Measurements from ENCODE around the gene RHEBL1. TPM values are rescaled to one million over a fixed set of nuclear protein-coding genes. Genes with fewer than 3 reads are reported as not detected.

RHEBL1 gene
- total and polyA plus RNA-seq, 3 donors from 2014 or later = 1.5 to 5.9 (median 1.7) TPM

DNA sequence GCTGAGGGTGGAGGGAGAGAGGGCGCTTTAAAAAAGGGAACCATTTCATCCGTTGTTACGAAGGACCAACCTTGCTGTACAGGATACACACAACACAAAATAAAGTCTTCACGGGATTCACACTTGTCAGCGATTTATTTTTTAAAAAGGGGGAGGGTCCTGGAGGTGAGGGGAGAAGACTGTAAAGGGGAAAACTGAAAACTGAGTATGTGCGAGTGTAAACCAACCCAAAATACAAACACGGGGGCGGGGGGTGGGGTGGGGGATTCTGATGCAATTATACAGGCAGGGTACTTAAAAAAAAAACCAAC is 50.7 kb downstream of the RHEBL1 start:
- WGBS, 2 donors = 4 to 5% methylated on average over 8 of the region's 8 CpGs

DNA sequence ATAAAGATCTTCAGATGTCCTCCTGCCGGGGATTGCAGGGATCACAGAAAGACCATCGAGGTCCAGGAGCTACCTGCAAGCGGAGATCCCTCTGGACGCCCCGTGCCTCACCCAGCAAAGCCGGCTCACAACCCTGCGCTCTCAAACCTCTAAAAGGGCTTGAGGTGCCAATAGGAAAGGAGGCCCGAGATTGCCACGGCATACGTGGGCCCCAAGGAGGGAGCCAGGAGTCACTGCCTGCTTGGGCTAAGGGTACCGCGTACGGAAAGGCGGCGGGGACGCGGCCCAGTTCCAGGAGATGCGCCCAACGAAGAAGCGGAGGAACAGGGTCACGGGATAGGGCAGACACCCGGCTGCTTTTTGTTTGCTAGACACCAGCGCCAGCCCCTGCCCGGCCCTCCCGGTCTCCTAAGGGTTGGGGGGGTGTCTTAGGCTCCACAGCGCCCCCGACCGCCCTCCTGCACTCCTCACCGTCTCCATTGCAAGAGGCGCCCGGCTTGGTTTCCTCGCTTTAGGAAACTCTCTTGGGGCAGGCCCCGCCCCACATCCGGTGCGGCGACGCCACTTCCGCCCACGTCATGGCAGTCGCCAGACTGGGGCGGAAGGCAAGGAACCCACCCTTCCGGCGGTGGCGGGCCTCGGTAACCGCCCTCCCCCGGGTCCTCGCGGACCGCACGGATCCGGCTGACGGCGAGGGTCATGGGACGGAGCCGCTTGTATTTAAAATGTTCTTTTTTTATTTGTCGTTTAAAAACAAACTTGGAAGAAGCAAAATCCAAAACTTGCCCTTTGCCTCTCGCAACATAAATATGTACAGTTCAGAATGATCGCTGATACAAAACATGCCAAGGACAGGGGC is 51.3 kb downstream of the RHEBL1 start, which contains the start of gene PRKAG1:
Gene PRKAG1, minus strand, starts transcription at position 516 of the 859 bp plus-strand sequence. Its CDS starts 36 bp downstream, at position 480.
- Histone ChIP-seq H3K4me3 (peak within 1 kb of the TSS; percentile 78 to 90), H3K9me3 (no peaks in the 10 kb centered on the region), H3K4me1 (peaks cover 8% of the 10 kb centered on the region), H3K27ac (peak within 1 kb of the TSS; percentile 75 to 95), H3K27me3 (no peaks in the 10 kb centered on the region), H3K36me3 (ENCODE audit: low read depth, missing control alignments) (no peaks in the 10 kb centered on the region)
- intact Hi-C loops (cut with DNase I; ENCODE audit: low total_unique reads) = no loop called here
- 0 to 1% methylated on average over 42 to 59 of the region's 59 CpGs for WGBS, 2 donors
- peak; percentile 52 for TF ChIP-seq POLR2A (IDR thresholded peaks at IDR 0.05)
- TF ChIP-seq, protein P1, sequence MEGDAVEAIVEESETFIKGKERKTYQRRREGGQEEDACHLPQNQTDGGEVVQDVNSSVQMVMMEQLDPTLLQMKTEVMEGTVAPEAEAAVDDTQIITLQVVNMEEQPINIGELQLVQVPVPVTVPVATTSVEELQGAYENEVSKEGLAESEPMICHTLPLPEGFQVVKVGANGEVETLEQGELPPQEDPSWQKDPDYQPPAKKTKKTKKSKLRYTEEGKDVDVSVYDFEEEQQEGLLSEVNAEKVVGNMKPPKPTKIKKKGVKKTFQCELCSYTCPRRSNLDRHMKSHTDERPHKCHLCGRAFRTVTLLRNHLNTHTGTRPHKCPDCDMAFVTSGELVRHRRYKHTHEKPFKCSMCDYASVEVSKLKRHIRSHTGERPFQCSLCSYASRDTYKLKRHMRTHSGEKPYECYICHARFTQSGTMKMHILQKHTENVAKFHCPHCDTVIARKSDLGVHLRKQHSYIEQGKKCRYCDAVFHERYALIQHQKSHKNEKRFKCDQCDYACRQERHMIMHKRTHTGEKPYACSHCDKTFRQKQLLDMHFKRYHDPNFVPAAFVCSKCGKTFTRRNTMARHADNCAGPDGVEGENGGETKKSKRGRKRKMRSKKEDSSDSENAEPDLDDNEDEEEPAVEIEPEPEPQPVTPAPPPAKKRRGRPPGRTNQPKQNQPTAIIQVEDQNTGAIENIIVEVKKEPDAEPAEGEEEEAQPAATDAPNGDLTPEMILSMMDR (IDR thresholded peaks at IDR 0.05) = peak in 2 of 3 experiments; percentile 2 to 30
- DNase-seq = peak; percentile 97

More for the DNA sequence above, 50.7 kb downstream of the RHEBL1 start:
- H3K27me3 ChIP-seq = no peaks in the 10 kb centered on the region
- no peak for TF ChIP-seq POLR2A (IDR thresholded peaks at IDR 0.05)
- TF ChIP-seq, protein P1 (IDR thresholded peaks at IDR 0.05) = no peak
- no peak for DNase-seq
- no peaks in the 10 kb centered on the region for H3K9me3 ChIP-seq
- H3K27ac ChIP-seq = peak overlapping the region; percentile 75 to 95
- intact Hi-C loops (cut with DNase I; ENCODE audit: low total_unique reads) = no loop called here
- peak overlapping the region; percentile 78 to 90 for H3K4me3 ChIP-seq
- H3K4me1 ChIP-seq = peaks cover 8% of the 10 kb centered on the region
- H3K36me3 ChIP-seq (ENCODE audit: low read depth, missing control alignments) = no peaks in the 10 kb centered on the region

DNA sequence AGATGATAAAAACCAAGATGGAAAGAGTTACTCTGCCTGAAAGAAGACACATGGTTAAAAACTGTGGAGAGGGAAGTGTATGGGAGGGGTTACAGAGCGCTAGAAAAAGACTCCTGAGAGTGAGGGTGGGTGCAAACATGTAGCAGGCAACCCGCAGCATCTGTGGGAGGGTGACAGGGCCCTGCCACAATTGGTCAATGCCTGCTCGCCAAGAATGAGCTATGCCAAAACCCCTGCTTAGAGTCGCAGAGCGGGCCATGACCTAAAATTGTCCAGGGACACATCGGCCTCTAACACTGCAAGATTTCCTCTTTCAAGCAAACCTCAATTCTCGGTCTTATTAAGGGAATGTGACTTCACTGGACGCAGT is 51.9 kb downstream of the RHEBL1 start:
- Histone ChIP-seq H3K27ac (peak overlapping the region; percentile 75 to 95), H3K27me3 (no peaks in the 10 kb centered on the region), H3K4me3 (peak overlapping the region; percentile 78 to 90), H3K36me3 (ENCODE audit: low read depth, missing control alignments) (no peaks in the 10 kb centered on the region), H3K4me1 (peaks cover 8% of the 10 kb centered on the region), H3K9me3 (no peaks in the 10 kb centered on the region)
- intact Hi-C loops (cut with DNase I; ENCODE audit: low total_unique reads) = no loop called here
- TF ChIP-seq, protein P1 (IDR thresholded peaks at IDR 0.05) = peak in 1 of 3 experiments; percentile 8
- TF ChIP-seq POLR2A (IDR thresholded peaks at IDR 0.05) = no peak
- DNase-seq = no peak
- WGBS, 2 donors = 0 to 1% methylated on average over 8 of the region's 8 CpGs

GRCh38 chr12:49015196-49015595 is 54.6 kb downstream of the RHEBL1 start:
- Histone ChIP-seq H3K27ac (no peak overlapping the region), H3K27me3 (no peaks in the 10 kb centered on the region), H3K36me3 (ENCODE audit: low read depth, missing control alignments) (no peaks in the 10 kb centered on the region), H3K4me1 (peaks cover 8% of the 10 kb centered on the region), H3K4me3 (no peak overlapping the region), H3K9me3 (no peaks in the 10 kb centered on the region)
- WGBS, 2 donors = 86 to 95% methylated on average over 1 of the region's 1 CpG
- no peak for DNase-seq
- intact Hi-C loops (cut with DNase I; ENCODE audit: low total_unique reads) = no loop called here
- no peak for TF ChIP-seq POLR2A (IDR thresholded peaks at IDR 0.05)
- TF ChIP-seq, protein P1 (IDR thresholded peaks at IDR 0.05) = no peak

Other genes with a start within 250 kb of the RHEBL1 start
- gene DDX23, start 217.8 kb downstream of the RHEBL1 start, total RNA-seq = 10 to 100 TPM; 85.0 to 96.1 TPM
- gene DDX23, start 217.8 kb downstream of the RHEBL1 start, polyA plus RNA-seq (ENCODE audit: insufficient read depth, low read depth, low replicate concordance) = 69.4 TPM
- 1 to 10 TPM in 1 of 2 donors, under 1 TPM in 1; 0.81 to 1.1 TPM for gene RND1, start 204.1 kb downstream of the RHEBL1 start, total RNA-seq
- gene RND1, start 204.1 kb downstream of the RHEBL1 start, polyA plus RNA-seq (ENCODE audit: insufficient read depth, low read depth, low replicate concordance) = 1.2 TPM
- gene FKBP11, start 144.5 kb downstream of the RHEBL1 start, total RNA-seq = 10 to 100 TPM; 13.4 to 22.4 TPM
- 16.4 TPM for gene FKBP11, start 144.5 kb downstream of the RHEBL1 start, polyA plus RNA-seq (ENCODE audit: insufficient read depth, low read depth, low replicate concordance)
- 10 to 100 TPM; 78.3 to 92.9 TPM for gene ARF3, start 112.5 kb downstream of the RHEBL1 start, total RNA-seq
- 134 TPM for gene ARF3, start 112.5 kb downstream of the RHEBL1 start, polyA plus RNA-seq (ENCODE audit: insufficient read depth, low read depth, low replicate concordance)
- gene WNT10B, start 98.2 kb downstream of the RHEBL1 start, total RNA-seq = 1 to 10 TPM; 1.1 to 3.1 TPM
- gene WNT10B, start 98.2 kb downstream of the RHEBL1 start, polyA plus RNA-seq (ENCODE audit: insufficient read depth, low read depth, low replicate concordance) = 1.8 TPM
- 1 to 10 TPM; 1.2 to 1.4 TPM for gene WNT1, start 91.7 kb downstream of the RHEBL1 start, total RNA-seq
- 0.62 TPM for gene WNT1, start 91.7 kb downstream of the RHEBL1 start, polyA plus RNA-seq (ENCODE audit: insufficient read depth, low read depth, low replicate concordance)
- under 1 TPM; 0.31 to 0.55 TPM for gene DDN, start 70.6 kb downstream of the RHEBL1 start, total RNA-seq
- gene DDN, start 70.6 kb downstream of the RHEBL1 start, polyA plus RNA-seq (ENCODE audit: insufficient read depth, low read depth, low replicate concordance) = 0.96 TPM
- 10 to 100 TPM; 52.7 to 59.6 TPM for gene PRKAG1, start 51.2 kb downstream of the RHEBL1 start, total RNA-seq
- 80.7 TPM for gene PRKAG1, start 51.2 kb downstream of the RHEBL1 start, polyA plus RNA-seq (ENCODE audit: insufficient read depth, low read depth, low replicate concordance)
- gene KMT2D, start 9.2 kb downstream of the RHEBL1 start, total RNA-seq = 100 to 1,000 TPM; 148 to 169 TPM
- gene KMT2D, start 9.2 kb downstream of the RHEBL1 start, polyA plus RNA-seq (ENCODE audit: insufficient read depth, low read depth, low replicate concordance) = 67.1 TPM
- 100 to 1,000 TPM in 1 of 2 donors, 10 to 100 TPM in 1; 97.6 to 148 TPM for gene DHH, start 24.8 kb upstream of the RHEBL1 start, total RNA-seq
- 40.0 TPM for gene DHH, start 24.8 kb upstream of the RHEBL1 start, polyA plus RNA-seq (ENCODE audit: insufficient read depth, low read depth, low replicate concordance)
- 100 to 1,000 TPM; 223 to 265 TPM for gene LMBR1L, start 40.9 kb upstream of the RHEBL1 start, total RNA-seq
- gene LMBR1L, start 40.9 kb upstream of the RHEBL1 start, polyA plus RNA-seq (ENCODE audit: insufficient read depth, low read depth, low replicate concordance) = 178 TPM
- gene TUBA1B, start 61.4 kb upstream of the RHEBL1 start, total RNA-seq = 1,000 to 10,000 TPM in 1 of 2 donors, 100 to 1,000 TPM in 1; 642 to 1,178 TPM
- 894 TPM for gene TUBA1B, start 61.4 kb upstream of the RHEBL1 start, polyA plus RNA-seq (ENCODE audit: insufficient read depth, low read depth, low replicate concordance)
- 100 to 1,000 TPM; 156 to 269 TPM for gene TUBA1A, start 119.1 kb upstream of the RHEBL1 start, total RNA-seq
- gene TUBA1A, start 119.1 kb upstream of the RHEBL1 start, polyA plus RNA-seq (ENCODE audit: insufficient read depth, low read depth, low replicate concordance) = 282 TPM
- gene TUBA1C, start 195.1 kb upstream of the RHEBL1 start, total RNA-seq = 10 to 100 TPM; 72.5 to 78.2 TPM
- gene TUBA1C, start 195.1 kb upstream of the RHEBL1 start, polyA plus RNA-seq (ENCODE audit: insufficient read depth, low read depth, low replicate concordance) = 128 TPM
- 10 to 100 TPM; 36.5 to 50.0 TPM for gene PRPH, start 225.2 kb upstream of the RHEBL1 start, total RNA-seq
- 112 TPM for gene PRPH, start 225.2 kb upstream of the RHEBL1 start, polyA plus RNA-seq (ENCODE audit: insufficient read depth, low read depth, low replicate concordance)

Data from testis (tissue), 3 donors.